HG02938 (cell line): ENCODE data around the gene TMEM92.
"Not testable (repeated sequence)": the region's sequence is repeated elsewhere in the genome, so short reads cannot be mapped to it uniquely, and the experiment has no call there.

Experiments
- ATAC-seq: cut with Tn5 transposase; IDR thresholded peaks from one replicate; pipeline ENCODE4 v1.9.1; 2021; ENCODE audit warnings: mild to moderate bottlenecking, moderate library complexity; ENCODE audit not compliant: unreplicated experiment

Gene TMEM92

DNA sequence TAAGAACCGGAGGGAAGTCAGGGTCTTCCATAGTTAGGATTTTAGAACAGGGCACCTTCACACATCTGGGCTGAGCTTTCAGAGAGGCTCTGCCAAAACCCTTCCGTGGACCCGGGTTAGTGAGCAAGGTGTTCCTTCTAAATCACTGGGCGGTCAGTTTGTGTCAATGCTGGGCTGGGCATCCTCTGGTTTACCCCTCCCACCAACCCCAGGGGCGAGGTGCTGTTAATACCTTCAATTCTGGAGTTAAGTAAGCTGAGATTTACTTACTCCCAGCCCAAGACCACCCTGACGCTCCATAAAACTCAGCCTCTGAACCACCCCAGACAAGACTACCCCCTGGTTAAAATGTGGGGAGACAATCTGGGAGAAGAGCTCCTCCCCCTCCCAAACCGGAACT, 1.0 kb downstream of the TMEM92 start:
- ATAC-seq = no peak

DNA sequence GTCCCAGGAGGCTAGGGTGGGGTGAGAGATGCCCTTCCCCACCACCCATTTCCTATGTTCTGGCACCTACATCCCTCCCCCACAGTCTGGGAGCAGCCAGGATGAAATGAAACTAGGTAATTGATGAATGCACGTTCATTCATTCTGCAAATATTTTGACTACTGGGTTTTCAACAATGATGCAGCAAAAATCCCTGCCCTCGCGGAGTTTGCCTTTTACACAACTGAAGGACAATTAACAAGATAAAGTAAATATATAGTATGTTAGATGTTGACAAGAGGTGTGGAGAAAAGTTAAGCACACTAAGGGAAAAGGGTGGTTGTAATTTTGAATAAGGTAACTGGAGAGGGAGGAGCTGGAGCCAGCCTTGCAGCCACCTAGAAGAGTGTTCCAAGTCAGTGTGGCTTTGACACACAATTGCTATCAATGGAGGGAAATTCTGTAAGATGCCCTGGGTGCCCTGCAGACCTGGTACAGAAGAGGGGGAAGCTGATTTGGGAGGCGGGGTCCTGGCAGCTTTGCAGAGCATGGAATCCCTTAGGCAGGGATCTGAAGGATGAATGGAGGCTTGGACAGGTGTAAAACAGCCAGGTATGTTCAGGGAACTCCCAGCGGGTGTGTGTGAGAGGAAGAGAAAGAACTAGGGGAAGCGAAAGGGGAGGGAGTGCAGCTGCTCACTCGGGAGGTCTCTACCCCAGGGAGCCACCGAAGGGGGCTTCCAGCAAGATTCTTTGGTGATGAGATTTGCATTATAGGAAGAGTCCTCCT, 2.5 kb downstream of the TMEM92 start:
- no peak for ATAC-seq

DNA sequence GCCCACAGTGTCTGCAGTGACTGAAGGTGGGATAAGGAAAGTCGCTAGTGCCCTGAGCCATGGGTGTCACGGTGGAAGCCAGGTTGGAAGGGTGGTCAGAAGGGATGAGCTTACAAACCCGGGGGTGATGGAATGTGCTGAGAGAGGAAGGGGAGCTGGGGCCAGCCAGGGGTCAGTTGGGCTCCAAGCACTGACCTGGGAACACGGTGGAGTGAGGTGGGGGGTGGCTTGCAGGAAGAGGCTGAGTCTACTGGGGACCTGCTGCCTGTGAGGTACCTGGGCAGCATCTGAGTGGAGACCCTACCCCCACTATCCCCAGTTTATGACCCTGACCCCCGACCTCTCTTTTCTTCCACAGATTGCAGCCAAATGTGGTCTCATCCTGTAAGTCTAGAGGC, 3.1 kb downstream of the TMEM92 start:
- ATAC-seq = no peak

DNA sequence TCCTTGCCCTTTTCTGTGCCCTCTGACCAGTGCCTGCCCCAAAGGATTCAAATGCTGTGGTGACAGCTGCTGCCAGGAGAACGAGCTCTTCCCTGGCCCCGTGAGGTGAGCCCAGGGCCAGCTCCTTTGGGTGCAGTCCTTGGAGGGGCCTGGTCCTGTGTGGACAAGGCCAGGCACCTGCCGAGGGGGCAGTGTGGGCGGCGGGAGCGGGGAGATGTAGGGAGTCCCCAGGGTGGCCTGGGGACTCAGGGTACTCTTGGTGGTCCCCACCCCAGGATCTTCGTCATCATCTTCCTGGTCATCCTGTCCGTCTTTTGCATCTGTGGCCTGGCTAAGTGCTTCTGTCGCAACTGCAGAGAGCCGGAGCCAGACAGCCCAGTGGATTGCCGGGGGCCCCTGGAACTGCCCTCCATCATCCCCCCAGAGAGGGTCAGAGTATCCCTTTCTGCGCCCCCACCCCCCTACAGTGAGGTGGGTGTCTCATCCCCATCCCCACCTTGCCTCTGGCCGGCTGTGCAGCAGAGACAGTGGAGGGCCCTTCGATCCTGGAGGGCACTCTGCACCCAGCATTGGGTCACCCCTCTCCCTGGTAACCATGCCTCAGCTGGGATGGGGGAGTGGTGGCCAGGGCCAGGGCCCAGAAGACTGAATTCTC, 4.4 kb downstream of the TMEM92 start:
- ATAC-seq = no peak

DNA sequence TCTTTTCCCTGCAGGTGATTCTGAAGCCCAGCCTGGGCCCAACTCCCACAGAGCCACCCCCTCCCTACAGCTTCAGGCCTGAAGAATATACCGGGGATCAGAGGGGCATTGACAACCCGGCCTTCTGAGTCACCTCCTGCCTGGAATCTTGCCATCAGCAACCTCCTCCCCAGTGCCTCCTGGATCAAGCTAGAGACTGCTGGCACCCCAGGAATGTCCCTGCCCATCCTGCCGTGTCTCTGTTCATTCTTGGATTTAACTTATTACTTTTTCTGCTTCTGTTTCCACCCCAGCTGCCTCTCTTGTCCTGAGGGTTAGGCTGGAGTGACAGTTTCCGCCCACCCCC, 4.9 kb downstream of the TMEM92 start:
- no peak for ATAC-seq

DNA sequence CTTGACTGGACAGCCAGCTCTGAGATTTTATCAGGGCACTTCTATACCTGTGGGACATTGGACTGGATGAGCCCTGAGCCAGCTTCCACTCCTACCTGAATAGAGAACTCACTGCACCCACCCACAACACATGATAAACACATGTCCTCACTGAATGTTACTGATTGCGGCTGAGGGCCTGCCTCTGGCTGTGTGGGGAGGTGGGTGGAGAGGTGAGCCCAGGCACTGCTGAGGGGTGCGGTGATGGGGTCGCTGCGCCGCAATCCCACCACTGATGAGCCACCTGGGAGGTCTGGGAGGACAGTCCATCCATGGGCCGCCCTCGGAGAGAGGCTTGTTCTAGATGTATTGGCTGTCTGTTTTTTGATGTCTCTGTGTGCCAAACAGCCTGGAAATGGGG, 5.4 kb downstream of the TMEM92 start:
- ATAC-seq = no peak

DNA sequence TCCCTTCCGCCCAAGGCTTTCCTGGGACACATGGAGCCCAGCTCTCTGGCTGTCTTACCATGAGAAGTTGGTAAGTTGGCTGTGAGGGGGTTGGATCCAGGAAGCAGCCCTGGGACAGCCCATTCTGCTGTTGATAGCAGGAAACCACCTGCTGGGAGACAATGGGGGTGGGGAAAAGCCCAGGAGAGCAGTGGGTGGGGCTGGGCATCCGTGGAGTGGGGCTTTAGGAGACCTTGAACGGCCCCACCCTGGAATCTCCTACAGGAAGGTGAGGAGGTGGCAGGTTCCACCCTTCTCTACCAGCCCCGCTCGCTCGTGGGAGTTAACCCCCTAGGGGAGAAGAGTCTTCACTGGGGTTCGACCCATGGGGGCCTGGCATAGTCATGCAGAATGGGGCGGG, 5.8 kb downstream of the TMEM92 start:
- no peak for ATAC-seq

DNA sequence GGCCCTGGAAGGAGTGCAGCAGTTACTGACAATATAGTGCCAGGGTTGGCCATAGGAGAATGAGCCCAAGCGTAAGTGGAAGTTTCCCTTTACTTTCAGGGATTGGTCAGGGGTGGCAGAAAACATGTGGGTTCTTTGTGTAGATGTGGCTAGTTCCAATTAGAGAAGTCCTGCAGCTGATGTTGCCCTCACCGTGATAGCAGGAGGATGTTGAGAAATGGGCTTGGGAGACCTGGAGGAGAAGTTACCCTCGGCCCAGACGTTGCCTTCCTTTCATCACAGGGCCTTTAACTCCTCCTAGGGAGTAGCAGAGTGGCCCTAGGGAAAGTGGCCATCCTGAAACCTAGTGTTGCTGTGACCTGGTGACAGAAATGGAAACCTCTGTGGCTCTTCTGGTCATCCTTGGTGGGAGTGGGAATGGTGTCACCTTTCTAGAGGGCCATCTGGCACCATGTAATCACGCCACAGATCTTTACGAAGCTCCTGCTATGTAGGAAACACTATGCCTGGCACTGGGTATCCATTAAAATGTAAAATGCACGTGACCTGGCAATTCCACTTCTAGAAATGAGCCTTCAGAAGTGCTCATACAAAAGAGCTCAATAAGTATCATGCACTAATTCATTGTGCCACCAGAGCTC, 6.7 kb downstream of the TMEM92 start:
- no peak for ATAC-seq

DNA sequence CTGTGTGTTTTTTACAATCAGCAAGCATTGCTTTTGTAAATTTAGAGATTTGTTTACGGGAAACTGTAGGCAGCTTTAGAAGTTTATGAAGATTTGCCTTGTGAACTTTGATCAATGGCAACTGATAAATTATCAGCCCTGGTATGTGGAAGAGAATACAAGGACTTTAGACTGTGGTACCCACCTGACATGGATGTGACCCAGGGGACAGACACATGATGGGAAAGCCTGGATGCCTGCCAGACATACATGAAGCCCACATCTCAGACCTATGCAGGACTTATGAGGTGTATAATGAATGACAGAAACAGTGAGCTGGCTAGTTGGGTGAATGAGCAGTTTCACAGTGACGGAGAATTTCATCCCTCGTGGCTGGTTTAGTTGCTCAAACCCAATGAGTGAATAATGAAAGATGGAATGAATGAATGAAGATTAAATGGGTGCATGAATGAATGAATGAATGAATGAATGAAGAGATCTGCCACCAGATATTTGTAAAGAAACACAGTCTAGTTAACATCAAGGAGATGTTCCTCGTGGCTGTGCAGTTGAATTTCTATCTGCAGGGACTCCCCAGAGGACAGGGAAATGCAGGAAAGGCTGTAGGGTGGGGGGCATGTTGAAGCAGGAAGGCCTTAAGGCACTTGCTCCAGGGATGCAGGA, 7.6 kb downstream of the TMEM92 start:
- no peak for ATAC-seq

DNA sequence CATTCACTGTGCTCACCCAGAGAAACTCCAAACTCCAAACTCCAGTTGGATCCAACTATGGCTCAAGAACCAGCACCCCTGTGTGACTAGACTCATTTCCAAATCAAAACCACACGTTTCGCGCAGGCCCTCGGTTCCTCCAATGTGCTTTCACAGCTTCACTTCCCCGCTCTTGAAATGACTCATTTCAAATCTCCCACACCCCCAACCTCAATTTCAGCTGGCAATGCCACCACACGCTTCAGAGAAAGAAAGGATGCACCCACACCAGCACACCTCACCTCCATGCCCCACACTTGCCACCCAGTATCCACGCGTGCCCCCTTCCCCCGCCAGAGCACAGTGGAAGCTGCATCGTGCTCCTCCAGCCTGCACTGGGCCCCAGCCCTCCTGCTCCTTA, 9.0 kb downstream of the TMEM92 start:
- no peak for ATAC-seq

DNA sequence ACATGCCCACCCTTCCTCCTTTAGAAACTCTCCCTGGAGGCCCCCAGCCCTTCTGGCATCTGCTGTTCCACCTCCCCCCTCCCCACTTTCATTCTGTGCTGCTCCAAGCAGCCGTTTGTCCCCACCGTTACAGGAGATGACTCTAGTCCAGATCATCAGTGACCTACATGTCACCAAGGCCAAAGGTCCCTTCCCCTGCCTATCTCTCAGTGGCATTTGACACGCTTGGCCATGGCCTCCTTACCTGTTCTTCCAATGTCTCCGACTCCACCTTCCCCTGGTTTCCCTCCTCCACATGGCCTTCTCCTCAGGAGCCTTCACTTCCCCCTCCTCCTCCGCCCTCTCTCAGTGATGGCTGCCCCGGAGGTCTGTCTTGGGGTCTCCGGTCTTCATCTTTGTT, 9.4 kb downstream of the TMEM92 start:
- no peak for ATAC-seq

DNA sequence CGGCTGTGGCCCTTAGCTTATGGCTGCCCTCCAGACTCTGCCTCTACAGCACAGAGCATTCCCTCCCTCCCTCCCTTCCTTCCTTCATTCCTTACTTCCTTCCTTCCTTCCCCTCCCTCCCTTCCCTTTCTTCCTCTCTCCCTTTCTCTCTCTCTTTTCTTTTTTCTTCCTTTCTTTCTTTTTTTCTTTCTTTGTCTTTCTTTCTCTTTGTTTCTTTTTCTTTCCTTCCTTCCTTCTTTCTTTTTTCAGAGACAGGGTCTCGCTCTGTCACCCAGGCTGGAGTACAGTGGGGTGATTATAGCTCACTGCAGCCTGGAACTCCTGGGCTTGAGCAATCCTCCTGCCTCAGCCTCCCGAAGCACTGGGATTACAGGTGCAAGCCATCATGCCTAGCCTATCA, 11.7 kb downstream of the TMEM92 start:
- ATAC-seq = no peak

DNA sequence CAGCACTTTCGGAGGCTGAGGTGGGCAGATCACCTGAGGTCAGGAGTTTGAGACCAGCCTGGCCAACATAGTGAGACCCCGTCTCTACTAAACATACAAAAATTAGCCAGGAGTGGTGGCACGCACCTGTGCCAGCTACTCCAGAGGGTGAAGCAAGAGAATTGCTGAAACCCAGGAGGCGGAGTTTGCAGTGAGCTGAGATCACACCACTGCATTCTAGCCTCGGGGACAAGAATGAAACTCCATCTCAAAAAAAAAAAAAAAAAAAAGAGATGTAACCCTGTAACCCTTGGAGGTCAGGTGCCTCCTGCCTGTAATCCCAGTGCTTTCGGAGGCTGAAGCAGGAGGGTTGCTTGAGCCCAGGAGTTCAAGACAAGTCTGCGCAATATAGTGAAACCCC, 13.0 kb downstream of the TMEM92 start:
- ATAC-seq = not testable (repeated sequence)

DNA sequence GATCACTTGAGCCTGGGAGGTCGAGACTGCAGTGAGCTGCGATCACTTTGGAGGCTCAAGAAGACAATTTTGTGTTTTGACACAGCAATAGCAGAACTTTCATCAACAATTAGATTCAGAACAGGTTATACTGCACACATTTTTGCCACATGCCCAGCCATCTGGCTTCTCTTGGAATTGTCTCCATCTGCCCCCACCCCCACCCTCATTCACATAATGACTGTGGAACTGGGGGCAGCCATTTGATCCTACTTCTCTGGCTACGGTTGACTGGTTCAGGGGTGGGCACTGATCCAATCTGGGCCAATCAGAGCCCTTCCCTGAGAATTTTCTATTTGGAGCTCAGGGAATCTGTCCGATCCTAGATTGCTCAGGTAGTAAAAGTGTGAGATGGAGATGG, 14.0 kb downstream of the TMEM92 start:
- no peak for ATAC-seq

DNA sequence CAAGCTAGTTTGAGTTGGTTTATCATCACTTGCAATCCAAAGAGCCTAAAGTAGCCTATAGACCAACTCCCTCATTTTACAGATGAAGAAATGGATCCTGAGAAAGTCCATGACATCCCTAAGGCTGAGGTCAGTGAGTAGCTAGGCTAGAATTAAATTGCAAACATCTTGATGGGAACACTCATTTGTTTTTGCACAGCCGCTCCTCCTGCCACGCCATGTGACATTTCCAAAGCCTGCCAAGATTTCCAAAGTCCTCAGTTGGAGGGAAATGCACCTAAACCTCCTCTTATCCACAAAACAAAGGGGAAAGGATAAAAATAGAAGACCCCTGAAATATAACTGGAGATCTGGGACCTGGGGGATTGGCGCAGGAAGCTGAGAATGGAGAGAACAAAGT, 15.0 kb downstream of the TMEM92 start:
- no peak for ATAC-seq

DNA sequence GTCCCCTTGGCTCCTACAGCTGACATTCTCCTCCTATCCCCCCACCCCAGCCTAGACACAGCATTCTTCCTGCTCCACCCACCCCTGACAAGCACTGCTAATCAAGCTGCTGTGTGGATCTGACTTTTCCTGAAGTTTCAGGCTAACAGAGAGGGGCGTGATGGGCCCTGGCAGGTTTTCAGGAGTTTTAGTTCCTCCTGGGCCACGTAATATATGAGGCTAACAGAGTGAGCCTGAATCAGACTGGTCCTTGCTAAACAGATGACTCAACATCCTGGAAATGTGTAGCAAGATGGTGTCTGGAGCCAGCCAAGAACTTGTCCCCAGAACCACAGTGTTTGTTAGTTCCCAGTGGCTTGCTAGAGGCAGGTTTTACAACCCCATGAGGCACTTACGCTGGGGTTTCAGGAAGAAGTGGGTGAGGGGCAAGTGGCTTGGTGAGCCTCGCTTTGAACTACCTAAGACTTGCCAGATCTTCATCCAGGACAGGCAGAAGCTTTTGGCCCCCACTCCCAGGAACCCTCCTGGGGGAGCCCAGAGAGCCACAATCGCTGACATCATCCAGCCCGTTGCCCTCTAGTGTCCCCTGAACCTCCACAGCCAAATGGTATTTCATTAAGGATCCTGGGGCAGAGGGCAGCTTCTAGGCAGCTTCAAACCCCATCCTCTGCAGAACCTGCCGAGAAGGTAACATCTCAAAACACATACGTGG, 15.9 kb downstream of the TMEM92 start:
- no peak for ATAC-seq

DNA sequence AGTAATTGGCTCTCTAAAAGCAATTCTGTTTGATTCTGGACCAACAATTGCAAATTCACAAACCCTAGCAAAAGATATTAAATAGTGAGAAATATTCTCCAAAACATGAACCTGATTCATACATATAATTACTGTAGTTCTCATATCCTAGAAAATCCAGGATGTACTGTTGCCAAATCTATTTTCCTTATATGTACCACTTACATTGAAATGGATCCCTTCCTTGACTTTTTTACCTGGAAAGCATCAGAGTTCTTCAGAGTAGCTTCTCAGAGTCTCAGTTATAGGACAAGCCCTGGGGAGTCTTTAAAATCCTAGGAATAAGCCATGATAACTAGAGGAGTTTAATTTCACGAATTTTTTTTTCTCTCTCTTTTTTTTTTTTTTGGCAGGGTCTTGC, 16.7 kb downstream of the TMEM92 start:
- ATAC-seq = no peak

DNA sequence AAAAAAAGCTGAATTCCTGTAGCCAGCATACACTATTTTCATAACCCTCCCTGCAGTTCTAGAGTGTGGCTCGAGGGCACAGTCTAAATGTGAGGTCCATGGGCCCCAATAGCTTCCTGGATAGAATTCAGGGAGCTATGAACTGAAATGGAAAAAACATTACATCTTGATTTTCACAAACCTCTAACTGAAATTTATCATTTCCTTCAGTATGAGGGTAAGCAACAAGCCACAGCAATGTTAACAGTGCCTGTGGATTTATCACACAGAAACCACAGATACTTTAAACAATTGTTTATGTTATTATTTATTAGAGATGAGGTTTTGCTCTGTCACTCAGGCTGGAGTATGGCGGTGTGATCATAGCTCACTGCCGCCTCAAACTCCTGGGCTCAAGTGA, 18.2 kb downstream of the TMEM92 start:
- ATAC-seq = no peak

DNA sequence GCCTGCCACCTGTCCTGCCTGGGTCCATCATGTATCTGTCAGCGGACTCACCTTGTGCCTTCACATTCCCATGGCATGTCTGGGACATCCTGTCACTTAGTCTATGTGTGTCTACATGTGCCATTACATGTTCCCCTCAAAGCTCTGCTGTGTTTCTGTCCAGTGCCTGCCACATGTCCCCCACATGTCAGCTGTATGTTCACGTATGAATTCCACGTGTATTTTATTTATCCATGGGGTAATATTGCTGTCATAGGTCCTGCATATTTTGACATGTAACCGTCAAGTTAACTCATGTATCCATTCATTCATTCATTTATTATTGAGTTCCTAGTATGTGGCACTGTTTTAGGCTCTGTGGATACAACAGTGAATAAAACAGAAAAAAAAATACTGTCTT, 20.8 kb downstream of the TMEM92 start:
- no peak for ATAC-seq

DNA sequence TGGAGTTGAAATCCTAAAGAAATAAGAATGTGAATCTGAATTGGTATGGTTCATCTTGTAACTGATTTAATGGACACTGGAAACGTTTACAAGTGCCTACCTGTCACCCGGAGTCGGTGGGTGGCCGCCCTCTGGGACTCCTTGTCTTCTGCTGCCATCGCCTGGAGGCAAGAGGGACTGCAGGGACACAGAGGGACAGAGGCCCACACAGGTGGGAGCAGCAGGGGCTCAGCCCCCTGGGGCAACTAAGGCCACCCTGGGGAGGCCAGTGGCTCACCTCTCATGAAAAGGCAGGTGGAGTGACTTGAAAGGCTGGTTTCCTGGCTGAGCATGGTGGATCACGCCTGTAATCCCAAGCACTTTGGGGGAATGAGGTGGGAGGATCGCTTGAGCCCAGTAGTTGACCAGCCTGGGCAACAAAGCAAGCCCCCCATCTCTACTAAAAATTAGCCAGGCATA, 23.2 kb downstream of the TMEM92 start:
- no peak for ATAC-seq

DNA sequence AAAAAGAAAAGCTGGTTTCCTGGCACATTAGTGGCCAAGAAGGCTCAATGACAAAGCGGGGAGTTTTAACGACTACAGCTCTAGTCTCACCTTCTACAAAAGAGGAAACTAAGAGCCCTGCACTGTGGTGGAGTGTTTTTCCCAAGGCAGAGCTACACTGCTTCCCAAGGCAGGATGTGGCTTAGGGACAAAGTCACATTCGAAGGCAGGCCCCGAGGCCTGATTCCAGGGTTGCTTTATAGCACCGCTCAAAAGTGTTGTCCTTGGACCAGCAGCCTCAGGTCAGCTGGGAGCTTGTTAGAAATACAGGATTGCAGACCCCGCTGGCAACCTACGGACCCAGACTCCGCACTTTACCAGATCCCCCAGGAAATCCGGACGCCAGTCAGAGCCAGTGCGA, 23.8 kb downstream of the TMEM92 start:
- ATAC-seq = no peak
